ENCODE measurements around the gene DEDD.

DNA sequence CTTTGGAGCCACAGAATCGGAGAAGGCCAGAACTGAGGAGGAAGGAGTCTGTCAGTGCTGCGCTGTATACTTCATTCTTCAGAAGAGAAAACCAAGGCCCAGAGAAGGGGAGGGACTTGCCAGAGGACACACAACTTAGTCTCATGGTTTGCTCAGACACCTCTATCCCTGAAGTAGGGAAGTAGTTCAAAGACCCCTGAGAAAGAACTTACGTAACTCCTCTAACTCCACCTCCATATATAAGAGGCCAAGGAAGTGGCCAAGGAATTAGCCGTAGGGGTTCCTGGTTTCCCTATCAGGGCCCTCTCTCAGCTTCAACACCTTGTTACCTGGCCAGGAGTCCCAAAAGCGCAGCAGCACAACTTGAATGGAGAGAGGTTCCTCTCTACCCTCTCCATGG is 42.5 kb downstream of the DEDD start:
- TF ChIP-seq, protein P1, sequence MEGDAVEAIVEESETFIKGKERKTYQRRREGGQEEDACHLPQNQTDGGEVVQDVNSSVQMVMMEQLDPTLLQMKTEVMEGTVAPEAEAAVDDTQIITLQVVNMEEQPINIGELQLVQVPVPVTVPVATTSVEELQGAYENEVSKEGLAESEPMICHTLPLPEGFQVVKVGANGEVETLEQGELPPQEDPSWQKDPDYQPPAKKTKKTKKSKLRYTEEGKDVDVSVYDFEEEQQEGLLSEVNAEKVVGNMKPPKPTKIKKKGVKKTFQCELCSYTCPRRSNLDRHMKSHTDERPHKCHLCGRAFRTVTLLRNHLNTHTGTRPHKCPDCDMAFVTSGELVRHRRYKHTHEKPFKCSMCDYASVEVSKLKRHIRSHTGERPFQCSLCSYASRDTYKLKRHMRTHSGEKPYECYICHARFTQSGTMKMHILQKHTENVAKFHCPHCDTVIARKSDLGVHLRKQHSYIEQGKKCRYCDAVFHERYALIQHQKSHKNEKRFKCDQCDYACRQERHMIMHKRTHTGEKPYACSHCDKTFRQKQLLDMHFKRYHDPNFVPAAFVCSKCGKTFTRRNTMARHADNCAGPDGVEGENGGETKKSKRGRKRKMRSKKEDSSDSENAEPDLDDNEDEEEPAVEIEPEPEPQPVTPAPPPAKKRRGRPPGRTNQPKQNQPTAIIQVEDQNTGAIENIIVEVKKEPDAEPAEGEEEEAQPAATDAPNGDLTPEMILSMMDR (IDR thresholded peaks at IDR 0.05 in 4 of 5, conservative IDR thresholded peaks at IDR 0.05 in 1 of 5), result no peak
- no peak for TF ChIP-seq POLR2A (IDR thresholded peaks at IDR 0.05)

Data from gastrocnemius medialis (tissue), 4 donors.